Heart left ventricle (tissue), 13 donors: Measurements from ENCODE around the gene PRMT1.

ENCODE experiments used
- CTCF ChIP-seq, 12 donors: fragments of 200-600 bp; sonication (generic) in 4 of 12; IDR thresholded peaks; one replicate each; pipeline versions ENCODE4 v1.5.0 to v1.8.0; 2018 to 2022; ENCODE audit warnings: antibody characterized with exemption in 12 of 12, mild to moderate bottlenecking in 5 of 12
- POLR2A ChIP-seq, 2 donors: fragments of 450-650 bp; IDR thresholded peaks; one replicate each; pipeline ENCODE4 v1.6.1; 2017; ENCODE audit warnings: antibody characterized with exemption in 2 of 2, mild to moderate bottlenecking in 2 of 2, moderate library complexity in 2 of 2
- donor health status: ischemic (EF 13 %, LVEDD 7.1; RV severe dilation, severe dysfunction).
- donor health status: DM: no; HTN: yes; CAD: no.
- donor health status: DM: no; HTN: no; CAD: no.
- donor health status: ischemic (EF 25% LVEDD 6.9; RV normal size, moderate dysfunction).
- donor health status: ischemic (EF 25% LVEDD 5.7; RV mildly dilated, moderate dysfunction).
- donor health status: ischemic (EF 35%, LVEDD 5.7; RV mildly dilated, moderate dysfunction).
- donor health status: nonischemic (EF 11% LVEDD 7.7; RV severe dilation, severe dysfunction).
- donor health status: DM: yes; HTN: yes; CAD: no.
- donor health status: PGD.
- donor health status: ischemic (EF 29% LVEDD 5.4; RV normal size, mild dysfunction).
- donor health status: nonischemic (EF 23%, LVEDD 6.1; RV moderate dilation, normal function).

- TF ChIP-seq CTCF (IDR thresholded peaks at IDR 0.05) (no peak), POLR2A (IDR thresholded peaks at IDR 0.05) (no peak)
These were observed 2.8 kb downstream of the PRMT1 start for GRCh38 chr19:49679771-49680413.
